Mucosa of rectum (tissue), 2 donors: ENCODE data around the gene TMEFF2.

ENCODE experiments used
- H3K27ac ChIP-seq, 2 donors: one replicate each; pipeline ENCODE4 v1.7.0; 2013; ENCODE audit warnings: inconsistent platforms in 2 of 2, low read depth in 2 of 2, low read length in 2 of 2
- H3K27me3 ChIP-seq, 2 donors: one replicate each; pipeline ENCODE4 v1.7.0; 2013; ENCODE audit warnings: low read length in 2 of 2; ENCODE audit not compliant: control insufficient read depth in 2 of 2, insufficient read depth in 2 of 2
- H3K36me3 ChIP-seq, 2 donors: one replicate each; pipeline ENCODE4 v1.7.0; 2013; ENCODE audit warnings: low read length in 2 of 2; ENCODE audit not compliant: control insufficient read depth in 2 of 2, insufficient read depth in 2 of 2
- H3K4me1 ChIP-seq, 2 donors: one replicate each; pipeline ENCODE4 v1.7.0; 2013; ENCODE audit warnings: low read length in 2 of 2, mild to moderate bottlenecking in 1 of 2; ENCODE audit not compliant: control insufficient read depth in 2 of 2, insufficient read depth in 2 of 2
- H3K4me3 ChIP-seq, 2 donors: one replicate each; pipeline ENCODE4 v1.7.0; 2013; ENCODE audit warnings: low read length in 2 of 2
- H3K9ac ChIP-seq, 2 donors: one replicate each; pipeline ENCODE4 v1.7.0; 2013; ENCODE audit warnings: low read length in 2 of 2, low read depth in 1 of 2, mild to moderate bottlenecking in 1 of 2
- H3K9me3 ChIP-seq, 2 donors: one replicate each; pipeline ENCODE4 v1.7.0; 2013; ENCODE audit warnings: low read length in 2 of 2; ENCODE audit not compliant: control insufficient read depth in 2 of 2
- donor health status: healthy.
- donor health status: Normal muscosa, but diverticular disease.

Gene TMEFF2

GRCh38 chr2:191981706-191982105 is 213.0 kb downstream of the TMEFF2 start:
- Histone ChIP-seq H3K27me3 (no peaks in the 10 kb centered on the region), H3K4me3 (no peak overlapping the region), H3K9ac (no peak overlapping the region), H3K36me3 (no peaks in the 10 kb centered on the region), H3K27ac (no peak overlapping the region), H3K4me1 (no peaks in the 10 kb centered on the region), H3K9me3 (no peaks in the 10 kb centered on the region)

GRCh38 chr2:191980483-191980882 is 214.2 kb downstream of the TMEFF2 start:
- no peaks in the 10 kb centered on the region for H3K9me3 ChIP-seq
- H3K4me1 ChIP-seq: no peaks in the 10 kb centered on the region
- H3K4me3 ChIP-seq: no peak overlapping the region
- no peak overlapping the region for H3K27ac ChIP-seq
- no peaks in the 10 kb centered on the region for H3K36me3 ChIP-seq
- no peaks in the 10 kb centered on the region for H3K27me3 ChIP-seq
- H3K9ac ChIP-seq: no peak overlapping the region

- no peaks in the 10 kb centered on the region for H3K27me3 ChIP-seq
- no peak overlapping the region for H3K27ac ChIP-seq
- no peaks in the 10 kb centered on the region for H3K4me1 ChIP-seq
- no peaks in the 10 kb centered on the region for H3K9me3 ChIP-seq
- no peak overlapping the region for H3K4me3 ChIP-seq
- H3K9ac ChIP-seq: no peak overlapping the region
- H3K36me3 ChIP-seq: no peaks in the 10 kb centered on the region
These were observed 215.5 kb downstream of the TMEFF2 start for GRCh38 chr2:191979221-191979730.

- H3K27ac ChIP-seq: no peak overlapping the region
- H3K4me1 ChIP-seq: no peaks in the 10 kb centered on the region
- no peaks in the 10 kb centered on the region for H3K27me3 ChIP-seq
- no peak overlapping the region for H3K9ac ChIP-seq
- no peak overlapping the region for H3K4me3 ChIP-seq
- H3K9me3 ChIP-seq: no peaks in the 10 kb centered on the region
- no peaks in the 10 kb centered on the region for H3K36me3 ChIP-seq
These were observed 217.0 kb downstream of the TMEFF2 start for GRCh38 chr2:191977754-191978153.

- Histone ChIP-seq H3K9ac (no peak overlapping the region), H3K27me3 (no peaks in the 10 kb centered on the region), H3K4me3 (no peak overlapping the region), H3K36me3 (no peaks in the 10 kb centered on the region), H3K9me3 (no peaks in the 10 kb centered on the region), H3K4me1 (no peaks in the 10 kb centered on the region), H3K27ac (no peak overlapping the region)
These were observed 218.3 kb downstream of the TMEFF2 start for GRCh38 chr2:191976436-191976835.

GRCh38 chr2:191974676-191975075 is 220.1 kb downstream of the TMEFF2 start:
- Histone ChIP-seq H3K9ac (no peak overlapping the region), H3K9me3 (no peaks in the 10 kb centered on the region)

GRCh38 chr2:191970867-191971266 is 223.9 kb downstream of the TMEFF2 start:
- Histone ChIP-seq H3K27ac (no peak overlapping the region), H3K4me1 (no peaks in the 10 kb centered on the region), H3K4me3 (no peak overlapping the region), H3K27me3 (no peaks in the 10 kb centered on the region), H3K9ac (no peak overlapping the region), H3K9me3 (no peaks in the 10 kb centered on the region), H3K36me3 (no peaks in the 10 kb centered on the region)

More at GRCh38 chr2:191974676-191975075, 220.1 kb downstream of the TMEFF2 start:
- H3K4me3 ChIP-seq: no peak overlapping the region
- H3K36me3 ChIP-seq: no peaks in the 10 kb centered on the region
- no peaks in the 10 kb centered on the region for H3K27me3 ChIP-seq
- no peaks in the 10 kb centered on the region for H3K4me1 ChIP-seq
- H3K27ac ChIP-seq: no peak overlapping the region

GRCh38 chr2:191968120-191968519 is 226.6 kb downstream of the TMEFF2 start:
- Histone ChIP-seq H3K9ac (no peak overlapping the region), H3K27me3 (peaks cover 0 to 4% of the 10 kb centered on the region in 2 donors), H3K4me3 (no peak overlapping the region), H3K4me1 (no peaks in the 10 kb centered on the region), H3K27ac (no peak overlapping the region), H3K36me3 (no peaks in the 10 kb centered on the region), H3K9me3 (no peaks in the 10 kb centered on the region)

- H3K36me3 ChIP-seq: no peaks in the 10 kb centered on the region
- no peaks in the 10 kb centered on the region for H3K9me3 ChIP-seq
- H3K4me3 ChIP-seq: no peak overlapping the region
- peaks cover 0 to 4% of the 10 kb centered on the region in 2 donors for H3K27me3 ChIP-seq
- peaks cover 0 to 8% of the 10 kb centered on the region in 2 donors for H3K4me1 ChIP-seq
- no peak overlapping the region for H3K27ac ChIP-seq
- no peak overlapping the region for H3K9ac ChIP-seq
These were observed 229.0 kb downstream of the TMEFF2 start for GRCh38 chr2:191965733-191966132.

- no peaks in the 10 kb centered on the region for H3K9me3 ChIP-seq
- H3K4me3 ChIP-seq: no peak overlapping the region
- H3K36me3 ChIP-seq: no peaks in the 10 kb centered on the region
- H3K4me1 ChIP-seq: peaks cover 0 to 8% of the 10 kb centered on the region in 2 donors
- peaks cover 2 to 7% of the 10 kb centered on the region in 2 donors for H3K27me3 ChIP-seq
- H3K27ac ChIP-seq: no peak overlapping the region
- no peak overlapping the region for H3K9ac ChIP-seq
These were observed 233.2 kb downstream of the TMEFF2 start for GRCh38 chr2:191961556-191961955.

- Histone ChIP-seq H3K36me3 (no peaks in the 10 kb centered on the region), H3K27me3 (peaks cover 2 to 7% of the 10 kb centered on the region in 2 donors), H3K4me1 (peaks cover 0 to 8% of the 10 kb centered on the region in 2 donors), H3K27ac (no peak overlapping the region), H3K9ac (no peak overlapping the region), H3K4me3 (no peak overlapping the region), H3K9me3 (no peaks in the 10 kb centered on the region)
These were observed 235.5 kb downstream of the TMEFF2 start for GRCh38 chr2:191959209-191959608.
